ENCODE results near the gene TBCB.

DNA sequence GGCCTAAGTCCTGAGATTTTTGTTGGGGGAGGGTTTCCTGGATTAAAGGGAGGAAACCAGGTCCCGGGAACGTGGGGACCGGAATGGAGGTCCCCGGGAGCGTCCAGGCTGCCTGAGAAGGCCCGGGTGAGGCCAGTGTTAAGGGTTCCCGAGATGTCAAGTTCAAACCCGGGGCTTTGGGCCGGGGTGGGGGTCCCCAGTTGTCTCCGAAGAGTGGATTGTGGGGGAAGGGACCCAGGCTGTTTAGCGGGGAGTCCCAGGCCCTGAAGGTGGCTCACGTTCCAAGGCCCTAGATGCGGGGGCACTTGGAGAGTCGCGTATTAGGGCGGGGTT, 36.7 kb downstream of the TBCB start:
- TF ChIP-seq CTCF (IDR thresholded peaks at IDR 0.05) (no peak), POLR2A (IDR thresholded peaks at IDR 0.05) (no peak)

All from uterus (tissue), 2 donors.